Erythroblast (primary cell): ENCODE data around the gene AKT3.

Experiments used
- DNase-seq, 2 experiments: peaks; one replicate each; lab custom pipeline; 2025; lab: John Stamatoyannopoulos, UW
- GATA1 ChIP-seq: IDR thresholded peaks from 2 replicates; pipeline ENCODE4 v1.6.1; 2011; ENCODE audit warnings: low read depth, mild to moderate bottlenecking, control low read depth, low read length, moderate library complexity
- POLR2A ChIP-seq: IDR thresholded peaks from 2 replicates; pipeline ENCODE4 v1.6.1; 2011; ENCODE audit warnings: mild to moderate bottlenecking, low read length

The AKT3 gene

DNA sequence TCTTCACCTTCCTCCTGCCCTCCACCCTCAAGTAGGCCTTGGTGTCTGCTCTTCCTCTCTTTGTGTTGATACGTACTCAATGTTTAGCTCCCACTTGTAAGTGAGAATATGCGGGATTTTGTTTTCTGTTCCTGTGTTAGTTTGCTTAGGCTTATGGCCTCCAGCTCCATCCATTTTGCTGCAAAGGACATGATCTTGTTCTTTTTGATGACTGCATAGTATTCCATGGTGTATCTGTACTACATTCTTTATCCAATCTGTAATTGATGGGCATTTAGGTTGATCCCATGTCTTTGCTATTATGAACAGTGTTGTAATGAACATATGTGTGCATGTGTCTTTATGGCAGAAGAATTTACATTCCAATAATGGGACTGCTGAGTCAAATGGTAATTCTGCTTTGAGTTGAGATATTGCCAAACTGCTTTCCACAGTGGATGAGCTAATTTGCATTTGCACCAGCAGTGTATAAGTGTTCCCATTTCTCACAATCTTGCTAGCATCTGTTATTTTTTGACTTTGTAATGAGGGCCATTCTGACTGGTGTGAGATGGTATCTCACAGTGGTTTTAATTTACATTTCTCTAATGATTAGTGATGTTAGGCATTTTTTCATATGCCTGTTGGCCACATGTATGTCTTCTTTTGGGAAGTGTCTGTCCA is 321.5 kb downstream of the AKT3 start:
- no peak for DNase-seq
- no peak for TF ChIP-seq POLR2A
- TF ChIP-seq GATA1 = no peak

DNA sequence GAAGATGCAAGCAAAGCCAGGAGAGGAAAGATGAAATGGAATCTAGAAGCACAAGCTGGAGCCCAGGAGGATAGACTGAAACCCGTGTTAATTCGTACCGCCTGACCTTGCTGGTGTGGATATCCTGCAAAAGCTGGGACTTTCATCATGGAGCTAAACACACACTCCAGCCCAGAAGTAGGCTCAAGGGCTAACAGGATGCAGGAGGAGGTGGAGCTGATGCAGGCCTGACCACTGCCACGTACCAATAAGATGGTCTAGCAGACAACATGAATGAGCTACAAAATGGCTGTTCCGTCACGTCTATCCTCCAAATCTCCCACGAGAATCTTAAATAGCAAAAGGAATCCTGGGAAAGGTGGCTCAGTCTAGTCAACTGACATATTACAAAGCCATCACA is 323.9 kb downstream of the AKT3 start:
- TF ChIP-seq POLR2A = no peak
- TF ChIP-seq GATA1 = no peak
- no peak for DNase-seq

- no peak for DNase-seq
- TF ChIP-seq GATA1 (no peak), POLR2A (no peak)
These were observed 325.0 kb downstream of the AKT3 start for GRCh38 chr1:243525085-243525487.

GRCh38 chr1:243523766-243524165 is 326.3 kb downstream of the AKT3 start:
- TF ChIP-seq GATA1 (no peak), POLR2A (no peak)
- no peak for DNase-seq

- no peak for DNase-seq
- TF ChIP-seq GATA1 = no peak
- TF ChIP-seq POLR2A = no peak
These were observed 329.2 kb downstream of the AKT3 start for GRCh38 chr1:243520831-243521230.

GRCh38 chr1:243514927-243515326 is 335.1 kb downstream of the AKT3 start:
- TF ChIP-seq POLR2A = no peak
- no peak for TF ChIP-seq GATA1
- DNase-seq = no peak

GRCh38 chr1:243513726-243514491 is 336.1 kb downstream of the AKT3 start:
- TF ChIP-seq GATA1 (no peak), POLR2A (no peak)
- no peak for DNase-seq

- no peak for DNase-seq
- TF ChIP-seq GATA1 = no peak
- TF ChIP-seq POLR2A = no peak
These were observed 339.1 kb downstream of the AKT3 start for GRCh38 chr1:243510928-243511327.

DNA sequence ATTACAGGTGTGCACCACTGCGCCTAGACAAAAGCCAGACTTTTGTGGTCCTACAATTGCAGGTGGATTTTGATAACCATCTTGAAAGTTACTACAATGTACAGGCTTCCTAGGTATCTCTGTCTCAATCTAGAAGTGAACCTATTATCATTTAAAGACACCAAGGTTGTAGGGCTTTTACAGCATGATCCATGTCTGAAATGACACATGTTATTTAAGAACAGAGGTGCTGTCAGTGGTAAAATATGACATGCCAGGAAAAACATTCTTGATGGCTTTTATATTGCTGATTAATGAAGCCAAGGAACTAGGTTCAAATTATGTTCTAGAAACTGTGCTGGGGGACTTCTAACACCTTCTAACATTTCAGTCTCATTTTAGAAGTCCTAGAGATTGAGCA is 341.1 kb downstream of the AKT3 start:
- TF ChIP-seq POLR2A (no peak), GATA1 (no peak)
- no peak for DNase-seq

GRCh38 chr1:243508303-243508713 is 341.7 kb downstream of the AKT3 start:
- DNase-seq = no peak
- TF ChIP-seq POLR2A (no peak), GATA1 (no peak)

DNA sequence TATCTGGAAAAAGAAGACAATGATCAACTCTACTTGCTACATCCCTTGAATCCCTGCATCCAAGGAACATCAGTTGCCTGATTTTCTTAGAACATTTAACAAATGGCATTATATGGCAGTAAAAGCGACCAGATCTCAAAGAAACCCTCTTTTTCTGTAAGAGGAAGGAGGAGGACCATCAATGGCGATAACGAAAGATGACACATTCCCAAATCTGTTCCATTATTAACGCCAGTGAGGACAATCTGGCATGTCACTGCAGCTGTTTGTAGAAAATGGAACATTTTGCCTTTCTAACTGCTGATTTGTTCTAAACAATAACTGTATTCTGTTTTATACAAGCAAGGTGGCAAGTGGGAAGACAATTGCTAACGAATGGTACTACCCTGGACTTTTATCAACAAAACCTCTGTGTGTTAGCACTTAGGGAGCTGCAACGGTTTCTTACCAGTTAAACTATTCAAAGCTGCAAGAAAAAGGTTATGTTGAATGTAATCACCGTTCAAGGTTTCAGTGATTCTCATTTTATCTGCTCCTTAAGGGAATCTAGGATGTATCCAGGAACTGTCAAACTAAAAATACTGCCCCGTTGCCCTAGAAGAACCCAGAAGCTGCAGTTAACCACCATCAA is 342.3 kb downstream of the AKT3 start:
- no peak for DNase-seq
- no peak for TF ChIP-seq GATA1
- TF ChIP-seq POLR2A = no peak

GRCh38 chr1:243507001-243507671 is 342.9 kb downstream of the AKT3 start:
- no peak for DNase-seq
- TF ChIP-seq GATA1 = no peak
- TF ChIP-seq POLR2A = no peak

DNA sequence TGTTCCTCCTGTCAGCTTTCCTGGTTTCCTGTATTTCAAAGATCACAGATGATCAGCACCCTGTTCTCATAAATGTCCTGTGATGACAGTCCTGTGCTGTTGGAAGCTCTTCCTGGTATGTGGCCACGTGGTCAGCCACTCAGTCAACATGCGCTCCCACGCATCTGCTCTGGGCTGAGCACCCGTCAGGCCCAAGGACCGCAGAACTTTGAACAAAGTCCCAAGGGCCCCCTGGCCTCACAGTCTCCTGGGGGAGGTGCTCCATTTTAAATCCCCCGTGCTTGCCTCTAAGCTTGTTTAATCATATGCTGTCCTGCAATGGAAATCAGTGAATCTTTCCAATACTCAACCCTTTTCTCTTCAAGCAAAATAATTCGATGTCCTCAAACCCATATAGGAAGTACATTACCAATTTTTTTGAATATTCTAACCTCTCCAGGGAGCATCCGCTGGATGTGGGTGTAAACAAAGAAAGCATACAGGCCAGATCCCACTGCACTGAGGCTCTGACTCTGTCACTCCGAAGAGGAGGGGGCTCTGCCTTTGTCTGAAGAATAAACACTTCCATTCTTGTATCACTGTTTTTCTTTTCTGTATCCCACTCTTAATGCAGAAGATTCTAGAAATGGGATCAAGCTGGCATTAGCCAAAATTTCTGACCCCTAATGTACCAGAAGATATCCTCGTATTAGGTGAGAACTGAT is 343.9 kb downstream of the AKT3 start:
- TF ChIP-seq POLR2A = no peak
- no peak for TF ChIP-seq GATA1
- no peak for DNase-seq

- no peak for DNase-seq
- TF ChIP-seq GATA1 = no peak
These were observed 346.9 kb downstream of the AKT3 start for GRCh38 chr1:243503155-243503554.
